Measurements from ENCODE around the gene NF1.
"Not testable (repeated sequence)": the region's sequence is repeated elsewhere in the genome, so short reads cannot be mapped to it uniquely, and the experiment has no call there.

NF1 gene

DNA sequence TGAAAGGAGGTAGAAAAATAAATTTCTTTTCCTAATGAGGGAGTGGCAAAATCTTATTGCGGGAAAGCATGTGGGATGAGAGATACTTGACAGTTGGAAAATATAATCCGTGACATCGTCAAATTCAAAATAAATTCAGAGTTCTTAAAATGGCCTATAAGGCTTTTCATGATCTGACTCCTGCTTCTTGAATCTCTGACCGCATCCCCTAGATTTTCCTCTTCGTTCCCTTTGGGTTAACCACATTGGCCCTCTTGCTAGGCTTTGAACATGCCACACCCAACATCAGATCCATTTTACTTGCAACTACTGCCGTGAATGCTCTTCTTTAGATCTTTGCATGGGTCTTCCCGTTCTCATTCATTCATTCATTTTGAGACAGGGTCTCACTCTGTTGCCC is 50.1 kb downstream of the NF1 start:
- H3K27ac ChIP-seq, result no peak overlapping the region
- DNase-seq (ENCODE audit: low spot score), result no peak
- TF ChIP-seq, protein P1, sequence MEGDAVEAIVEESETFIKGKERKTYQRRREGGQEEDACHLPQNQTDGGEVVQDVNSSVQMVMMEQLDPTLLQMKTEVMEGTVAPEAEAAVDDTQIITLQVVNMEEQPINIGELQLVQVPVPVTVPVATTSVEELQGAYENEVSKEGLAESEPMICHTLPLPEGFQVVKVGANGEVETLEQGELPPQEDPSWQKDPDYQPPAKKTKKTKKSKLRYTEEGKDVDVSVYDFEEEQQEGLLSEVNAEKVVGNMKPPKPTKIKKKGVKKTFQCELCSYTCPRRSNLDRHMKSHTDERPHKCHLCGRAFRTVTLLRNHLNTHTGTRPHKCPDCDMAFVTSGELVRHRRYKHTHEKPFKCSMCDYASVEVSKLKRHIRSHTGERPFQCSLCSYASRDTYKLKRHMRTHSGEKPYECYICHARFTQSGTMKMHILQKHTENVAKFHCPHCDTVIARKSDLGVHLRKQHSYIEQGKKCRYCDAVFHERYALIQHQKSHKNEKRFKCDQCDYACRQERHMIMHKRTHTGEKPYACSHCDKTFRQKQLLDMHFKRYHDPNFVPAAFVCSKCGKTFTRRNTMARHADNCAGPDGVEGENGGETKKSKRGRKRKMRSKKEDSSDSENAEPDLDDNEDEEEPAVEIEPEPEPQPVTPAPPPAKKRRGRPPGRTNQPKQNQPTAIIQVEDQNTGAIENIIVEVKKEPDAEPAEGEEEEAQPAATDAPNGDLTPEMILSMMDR (IDR thresholded peaks at IDR 0.05), result no peak

DNA sequence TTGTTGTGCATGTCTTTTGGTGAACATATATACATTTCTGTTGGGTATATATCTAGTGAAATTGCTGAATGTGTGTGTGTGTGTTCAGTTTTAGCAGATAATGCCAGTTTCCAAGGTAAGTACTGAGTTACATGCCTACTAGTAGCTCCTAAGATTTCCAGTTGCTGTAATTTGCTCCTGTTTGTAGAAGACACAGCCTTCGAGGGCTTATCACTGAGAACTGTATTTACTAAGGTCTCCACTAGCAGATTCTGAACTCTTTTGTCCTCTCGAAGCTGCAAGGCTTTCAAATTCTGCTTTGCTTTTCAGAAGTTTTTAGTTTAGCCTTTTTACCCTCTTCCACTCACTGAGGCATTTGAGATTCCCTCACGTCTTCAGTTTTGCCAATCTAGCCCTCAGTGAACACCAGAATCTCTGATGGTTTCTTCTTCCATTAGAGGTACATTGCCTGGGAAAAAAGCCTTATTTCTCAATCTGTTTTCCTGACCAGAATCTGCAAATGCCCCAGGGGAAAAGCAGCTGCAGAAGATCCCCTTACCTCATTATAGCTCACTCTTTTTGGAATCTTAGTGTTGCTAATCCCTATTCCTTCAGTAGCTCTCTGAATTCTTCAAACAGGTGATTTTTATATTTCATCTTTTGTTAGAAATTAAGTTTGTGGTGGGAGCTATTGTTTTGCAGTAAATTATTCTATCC is 52.9 kb downstream of the NF1 start:
- no peak for DNase-seq (ENCODE audit: low spot score)
- no peak overlapping the region for H3K4me3 ChIP-seq
- TF ChIP-seq, protein P1 (IDR thresholded peaks at IDR 0.05), result no peak
- H3K27ac ChIP-seq, result no peak overlapping the region

More for the DNA sequence above, 50.1 kb downstream of the NF1 start:
- no peak overlapping the region for H3K4me3 ChIP-seq

DNA sequence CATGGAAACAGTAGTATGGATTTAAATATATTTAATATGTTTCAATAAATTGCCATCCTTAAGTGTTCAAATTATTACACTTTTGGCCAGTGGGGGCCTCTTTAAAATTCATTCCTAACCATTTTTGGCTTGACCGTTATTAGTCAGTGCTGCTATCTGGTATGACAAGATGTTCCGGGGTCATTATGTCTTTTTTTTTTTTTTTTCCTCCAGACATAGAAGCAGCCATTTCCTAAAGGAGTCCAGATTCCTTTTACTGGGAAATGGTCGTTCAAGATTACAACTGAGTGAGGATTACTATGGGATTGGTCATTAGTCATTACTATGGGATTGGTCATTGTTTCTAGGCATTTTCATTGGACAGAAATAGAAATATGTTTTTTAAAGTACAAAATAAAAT is 53.4 kb downstream of the NF1 start:
- H3K27ac ChIP-seq, result no peak overlapping the region
- TF ChIP-seq, protein P1 (IDR thresholded peaks at IDR 0.05), result no peak
- no peak for DNase-seq (ENCODE audit: low spot score)
- H3K4me3 ChIP-seq, result no peak overlapping the region

DNA sequence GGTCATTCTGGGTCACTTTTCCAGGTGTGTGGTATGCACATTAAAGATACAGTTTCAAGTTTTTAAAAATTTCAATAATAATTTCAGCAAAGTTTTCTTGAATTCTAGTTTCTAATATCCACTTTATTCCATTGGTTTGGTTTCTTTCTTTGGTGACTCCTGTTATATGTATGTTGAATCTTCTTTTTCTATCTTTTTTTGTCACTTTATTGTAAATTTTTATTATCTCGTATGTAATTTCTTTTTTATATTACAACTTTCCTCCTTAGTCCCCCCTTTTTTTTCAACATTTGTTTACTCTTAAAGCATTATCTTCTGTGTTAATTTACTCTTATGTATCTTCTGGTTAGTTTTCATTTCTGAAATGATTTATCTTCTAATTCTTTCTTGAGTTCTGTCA is 57.5 kb downstream of the NF1 start:
- Histone ChIP-seq H3K4me3 (no peak overlapping the region), H3K27ac (no peak overlapping the region)
- TF ChIP-seq, protein P1 (IDR thresholded peaks at IDR 0.05), result no peak
- DNase-seq (ENCODE audit: low spot score), result no peak

DNA sequence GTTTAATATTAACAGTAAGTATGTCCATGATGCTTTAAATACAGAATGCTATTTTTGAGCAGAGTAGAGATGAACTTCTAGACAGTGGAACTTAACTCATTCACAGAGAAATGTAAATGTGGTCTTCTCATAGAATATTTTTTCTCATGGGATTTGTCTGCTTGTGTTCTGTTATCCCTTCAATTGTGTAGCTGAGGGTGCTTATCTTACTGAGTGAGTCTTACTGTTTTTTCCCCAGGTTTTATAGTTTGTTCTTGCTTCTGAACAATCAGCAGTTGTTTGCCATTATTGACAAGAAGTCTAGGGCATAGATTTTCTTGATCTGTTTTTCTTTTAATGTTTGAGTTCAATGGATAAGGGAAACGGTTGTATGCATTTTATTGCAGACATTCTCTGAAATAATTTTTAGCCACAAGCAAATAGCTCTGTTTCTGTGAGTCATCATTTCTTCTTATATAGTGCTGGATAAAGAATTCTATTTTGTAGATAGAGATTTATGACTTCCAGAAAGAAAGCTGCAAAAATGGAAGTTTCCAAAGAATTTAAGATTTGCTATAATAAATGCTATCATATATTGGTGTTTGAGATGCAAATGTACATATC is 60.5 kb downstream of the NF1 start:
- TF ChIP-seq, protein P1 (IDR thresholded peaks at IDR 0.05), result no peak
- H3K27ac ChIP-seq, result no peak overlapping the region
- no peak for DNase-seq (ENCODE audit: low spot score)

DNA sequence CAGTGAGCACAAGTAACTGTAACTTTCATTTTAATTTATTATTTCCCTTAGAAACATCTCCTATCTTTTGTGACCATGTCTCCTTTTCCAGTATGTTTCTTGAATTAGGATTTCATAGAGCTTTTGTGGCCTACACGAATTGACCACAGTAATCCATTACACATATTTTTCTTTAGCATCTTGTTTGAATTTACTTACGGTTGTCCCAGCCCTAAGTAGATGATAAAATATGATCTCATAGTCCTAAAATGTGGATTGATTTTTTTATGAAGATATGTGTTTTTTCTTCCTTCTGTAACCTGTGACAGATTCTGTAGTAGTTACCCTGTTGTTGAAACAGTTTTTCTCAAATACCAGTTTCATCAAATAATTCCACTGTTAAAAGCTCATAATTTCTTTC is 61.5 kb downstream of the NF1 start:
- H3K4me3 ChIP-seq, result no peak overlapping the region
- TF ChIP-seq, protein P1 (IDR thresholded peaks at IDR 0.05), result no peak
- DNase-seq (ENCODE audit: low spot score), result no peak
- no peak overlapping the region for H3K27ac ChIP-seq

More for the DNA sequence above, 60.5 kb downstream of the NF1 start:
- no peak overlapping the region for H3K4me3 ChIP-seq

DNA sequence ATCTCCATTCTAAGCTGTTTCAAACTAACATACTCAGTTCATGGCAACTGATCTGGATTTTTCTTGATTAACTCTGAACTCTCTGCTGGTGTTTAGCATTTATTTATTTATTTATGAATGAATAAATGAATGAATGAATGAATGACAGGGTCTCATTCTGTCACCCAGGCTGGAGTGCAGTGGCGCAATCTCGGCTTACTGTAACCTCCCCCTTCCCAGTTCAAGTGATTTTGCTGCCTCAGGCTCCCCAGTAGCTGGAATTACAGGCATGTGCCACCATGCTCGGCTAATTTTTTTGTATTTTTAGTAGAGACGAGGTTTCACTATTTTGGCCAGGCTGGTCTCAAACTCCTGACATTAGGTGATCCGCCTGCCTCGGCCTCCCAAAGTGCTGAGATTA is 62.1 kb downstream of the NF1 start:
- DNase-seq (ENCODE audit: low spot score); H3K4me3 ChIP-seq; H3K27ac ChIP-seq: not testable (repeated sequence)
